Myocyte (in vitro differentiated cells): ENCODE data around the gene SND1. TPM values are rescaled to one million over a fixed set of nuclear protein-coding genes. Genes with fewer than 3 reads are reported as not detected.
"Not testable (repeated sequence)": the region's sequence is repeated elsewhere in the genome, so short reads cannot be mapped to it uniquely, and the experiment has no call there.

ENCODE experiments used
- DNase-seq: peaks from one replicate; pipeline ENCODE4 v3.0.0-alpha.2; 2012; ENCODE audit warnings: low read depth
- total RNA-seq: library from RNA; depleted of rRNA; stranded (reverse); fragments of >200 nt; gene quantifications from 2 replicates; pipeline ENCODE4 v1.2.3, GENCODE V29; 2014

The SND1 gene
- total RNA-seq, 1 donor from 2014 or later: 218 TPM

GRCh38 chr7:127950233-127950935 is 298.4 kb downstream of the SND1 start:
- DNase-seq: no peak

DNA sequence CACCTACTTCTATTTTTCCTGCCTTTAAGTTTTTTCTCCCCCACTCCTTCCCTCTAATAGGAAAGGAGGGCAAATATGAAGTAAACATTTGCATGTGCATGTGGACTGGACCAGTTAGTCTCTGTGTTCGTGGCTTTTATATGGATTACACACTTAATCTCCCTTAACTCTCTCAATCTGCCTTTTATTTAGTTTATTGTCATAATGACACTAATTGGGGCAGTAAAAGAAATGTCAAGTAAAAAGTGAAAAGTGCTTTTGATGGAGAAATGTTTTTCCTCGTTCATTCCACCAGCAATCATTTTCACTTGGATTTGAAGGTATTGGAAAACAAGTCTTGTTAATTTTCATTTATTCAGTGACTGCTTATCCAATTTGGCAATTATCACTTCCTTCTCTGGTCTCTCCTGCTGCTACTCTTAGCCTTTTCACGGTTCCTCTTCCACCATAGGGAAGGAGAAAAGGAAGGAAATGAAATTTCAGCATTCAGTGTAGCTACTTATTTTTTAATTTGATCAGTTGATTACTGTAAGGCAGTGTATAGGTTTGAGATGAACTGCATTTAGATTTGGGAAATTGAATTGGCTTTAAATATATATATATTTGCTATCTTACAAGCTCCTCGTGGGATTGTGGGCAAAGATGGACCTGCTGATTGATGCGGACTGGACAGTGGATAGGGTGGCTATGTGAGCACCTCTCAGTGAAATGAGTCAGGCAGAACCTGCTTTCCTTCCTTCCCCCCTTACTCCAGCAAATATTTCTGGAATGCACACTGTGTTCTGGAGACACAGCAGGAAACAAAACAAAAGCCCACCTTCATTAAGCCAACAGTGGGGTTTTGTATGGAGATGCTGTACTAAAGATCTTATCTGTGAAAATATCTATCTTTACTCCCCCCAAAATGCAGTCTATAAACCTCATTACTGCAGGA is 301.7 kb downstream of the SND1 start:
- DNase-seq: no peak

DNA sequence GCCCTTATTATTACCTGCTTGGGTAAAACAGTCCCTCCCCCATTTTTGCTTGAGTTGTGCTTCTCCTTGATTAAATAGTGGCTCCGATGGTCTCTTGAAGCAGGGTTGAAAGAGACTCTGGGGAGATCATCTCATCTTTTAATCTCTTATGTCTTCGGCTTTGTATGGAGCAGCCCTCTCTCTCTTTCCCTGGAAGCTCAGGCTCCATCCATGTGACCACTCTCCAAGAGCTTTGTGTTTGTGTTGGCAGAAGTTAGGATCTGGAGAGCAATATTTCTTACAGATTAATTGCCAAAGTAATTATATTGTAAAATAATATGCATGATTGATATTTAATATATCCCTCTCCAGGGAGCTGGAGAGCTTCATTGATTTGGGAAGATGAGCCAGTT is 302.4 kb downstream of the SND1 start:
- no peak for DNase-seq

GRCh38 chr7:127955051-127955531 is 303.1 kb downstream of the SND1 start:
- DNase-seq: no peak

GRCh38 chr7:127957886-127958285 is 305.9 kb downstream of the SND1 start:
- DNase-seq: no peak

DNA sequence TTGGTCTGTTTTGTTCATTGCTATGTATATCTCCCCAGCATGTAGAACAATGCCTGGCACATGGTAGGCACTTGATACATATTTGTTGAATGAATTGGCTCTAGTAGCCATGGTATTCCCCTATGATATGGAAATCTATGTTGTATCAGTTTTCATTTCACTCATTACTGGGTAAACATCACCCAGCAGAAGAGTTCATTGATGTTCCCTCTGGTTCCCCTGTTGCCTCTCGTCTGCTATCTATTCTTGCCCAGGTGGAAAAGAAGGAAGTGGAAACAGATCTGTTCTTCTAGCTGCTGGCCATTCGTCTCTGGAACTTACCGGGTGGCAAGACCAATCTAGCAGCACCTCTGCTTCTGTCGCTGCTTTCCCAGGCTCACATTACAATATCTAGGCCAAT is 307.8 kb downstream of the SND1 start:
- DNase-seq: no peak

DNA sequence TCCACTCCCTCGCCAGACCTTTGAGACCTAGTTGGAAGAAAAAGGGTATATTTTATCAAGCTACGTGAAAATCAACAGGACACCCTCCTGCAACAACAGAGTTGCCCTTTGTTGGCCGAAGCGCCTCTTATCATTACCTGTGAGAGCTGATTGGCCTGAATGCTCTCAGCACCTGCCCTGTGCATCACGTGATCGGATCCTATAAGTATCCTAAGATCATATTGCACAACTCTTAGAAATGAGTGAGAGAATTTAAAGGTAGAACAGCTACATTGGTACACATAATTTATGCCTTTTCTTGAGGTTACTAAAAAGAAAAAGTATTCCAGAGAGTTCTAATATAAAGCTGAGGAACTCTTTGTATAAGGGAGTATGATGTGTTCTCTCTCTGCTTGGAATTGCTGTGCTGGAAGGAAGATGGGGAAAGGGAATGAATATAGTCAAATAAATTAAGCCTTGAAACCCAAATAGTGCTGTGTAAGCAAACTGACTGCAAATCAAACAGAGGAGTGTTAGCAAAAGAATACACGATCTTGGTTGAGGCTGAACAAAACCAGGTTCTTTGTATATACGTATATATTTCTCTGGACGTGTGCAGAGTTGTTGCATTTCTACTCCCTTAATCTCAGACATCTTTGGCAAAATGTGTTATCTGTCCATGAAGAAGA is 309.9 kb downstream of the SND1 start:
- no peak for DNase-seq

GRCh38 chr7:127962589-127963361 is 310.8 kb downstream of the SND1 start:
- no peak for DNase-seq

DNA sequence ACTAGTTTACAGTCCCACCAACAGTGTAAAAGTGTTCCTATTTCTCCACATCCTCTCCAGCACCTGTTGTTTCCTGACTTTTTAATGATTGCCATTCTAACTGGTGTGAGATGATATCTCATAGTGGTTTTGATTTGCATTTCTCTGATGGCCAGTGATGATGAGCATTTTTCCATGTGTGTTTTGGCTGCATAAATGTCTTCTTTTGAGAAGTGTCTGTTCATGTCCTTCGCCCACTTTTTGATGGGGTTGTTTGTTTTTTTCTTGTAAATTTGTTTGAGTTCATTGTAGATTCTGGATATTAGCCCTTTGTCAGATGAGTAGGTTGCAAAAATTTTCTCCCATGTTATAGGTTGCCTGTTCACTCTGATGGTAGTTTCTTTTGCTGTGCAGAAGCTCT is 311.9 kb downstream of the SND1 start:
- not testable (repeated sequence) for DNase-seq

DNA sequence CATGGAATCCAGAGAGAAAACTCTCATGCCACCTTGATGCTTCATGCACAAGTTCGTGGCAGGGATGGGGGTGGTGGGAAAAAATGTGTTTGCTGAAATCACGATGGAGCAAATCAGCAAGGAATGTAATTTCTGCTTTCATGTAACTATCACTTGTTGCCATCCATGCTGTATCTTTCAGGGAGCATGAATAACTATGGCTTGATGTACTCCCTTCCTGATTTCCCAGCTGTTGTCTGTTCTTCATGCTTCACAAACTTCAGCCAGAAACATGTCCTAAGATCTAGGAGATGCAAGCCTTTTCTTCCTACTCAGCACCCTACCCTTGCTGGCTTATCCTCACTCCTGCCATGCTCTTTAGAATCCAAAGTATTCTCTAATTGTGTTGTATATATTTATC is 315.3 kb downstream of the SND1 start:
- DNase-seq: peak; percentile 69

DNA sequence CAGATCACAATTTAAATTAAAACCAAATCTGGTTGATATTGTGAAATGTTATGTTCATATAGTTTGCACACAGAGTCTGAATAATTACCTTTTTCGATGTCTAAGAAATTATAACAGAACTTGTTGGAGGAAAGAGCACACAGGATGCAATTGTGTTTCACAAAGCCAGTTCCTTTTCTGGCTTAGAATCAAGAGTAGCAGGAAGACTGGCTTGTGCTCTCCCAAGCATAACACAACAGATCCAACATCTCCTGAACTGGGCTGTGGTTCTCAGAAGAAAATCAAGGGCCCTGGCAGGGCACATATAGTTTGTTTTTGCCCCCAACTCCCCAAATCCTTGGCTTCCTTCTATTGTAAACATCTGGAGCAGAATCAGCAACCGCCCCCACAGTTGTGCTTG is 316.6 kb downstream of the SND1 start:
- DNase-seq: no peak

DNA sequence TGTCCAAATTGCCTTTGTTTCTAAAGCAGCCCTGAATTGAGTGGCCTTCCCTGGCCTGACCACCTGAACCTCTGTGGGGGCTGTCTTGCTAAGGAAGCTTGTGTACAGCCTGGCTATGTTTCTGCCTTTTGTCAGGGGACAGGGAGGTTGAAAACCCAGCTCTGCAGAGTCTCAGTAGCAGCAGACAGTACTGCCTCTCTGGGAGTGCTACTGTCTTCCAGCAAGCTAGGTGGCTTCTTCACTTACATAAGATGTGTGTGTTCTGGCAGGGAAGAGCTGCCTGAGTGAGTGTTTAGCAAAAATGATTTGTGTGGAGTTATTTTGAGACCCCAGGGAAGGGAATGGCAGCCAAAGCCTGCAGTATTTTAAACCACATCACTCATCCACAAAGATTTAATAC is 321.8 kb downstream of the SND1 start:
- peak; percentile 38 for DNase-seq

DNA sequence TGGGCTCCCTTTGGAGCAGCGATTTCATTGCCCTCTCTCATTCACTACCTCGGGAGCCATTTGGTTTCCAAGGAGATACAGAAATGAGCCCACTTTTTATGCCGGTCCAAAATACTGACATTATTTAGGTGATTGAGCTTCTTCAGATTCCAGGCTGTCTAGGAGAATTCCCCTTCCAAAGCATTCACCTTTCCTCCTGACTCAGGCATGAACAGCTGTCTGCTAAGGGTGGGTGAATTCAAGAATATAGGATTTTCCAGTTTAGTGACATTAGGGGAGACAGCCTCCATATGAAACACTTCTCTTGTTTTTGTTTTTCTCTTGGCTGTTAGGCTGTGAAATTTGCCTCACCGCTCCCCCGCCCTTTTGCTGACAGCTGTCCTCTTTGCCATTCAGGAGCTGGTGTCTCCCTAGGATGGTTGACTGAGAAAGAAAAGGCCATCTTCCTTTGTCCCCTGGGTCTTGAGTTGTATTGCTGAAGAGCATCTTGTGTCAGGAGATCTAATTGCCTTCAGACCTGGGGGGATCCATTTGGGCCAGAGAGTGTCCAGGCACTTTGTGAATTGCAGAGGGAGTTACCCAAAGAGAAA is 322.5 kb downstream of the SND1 start:
- peak; percentile 69 for DNase-seq

DNA sequence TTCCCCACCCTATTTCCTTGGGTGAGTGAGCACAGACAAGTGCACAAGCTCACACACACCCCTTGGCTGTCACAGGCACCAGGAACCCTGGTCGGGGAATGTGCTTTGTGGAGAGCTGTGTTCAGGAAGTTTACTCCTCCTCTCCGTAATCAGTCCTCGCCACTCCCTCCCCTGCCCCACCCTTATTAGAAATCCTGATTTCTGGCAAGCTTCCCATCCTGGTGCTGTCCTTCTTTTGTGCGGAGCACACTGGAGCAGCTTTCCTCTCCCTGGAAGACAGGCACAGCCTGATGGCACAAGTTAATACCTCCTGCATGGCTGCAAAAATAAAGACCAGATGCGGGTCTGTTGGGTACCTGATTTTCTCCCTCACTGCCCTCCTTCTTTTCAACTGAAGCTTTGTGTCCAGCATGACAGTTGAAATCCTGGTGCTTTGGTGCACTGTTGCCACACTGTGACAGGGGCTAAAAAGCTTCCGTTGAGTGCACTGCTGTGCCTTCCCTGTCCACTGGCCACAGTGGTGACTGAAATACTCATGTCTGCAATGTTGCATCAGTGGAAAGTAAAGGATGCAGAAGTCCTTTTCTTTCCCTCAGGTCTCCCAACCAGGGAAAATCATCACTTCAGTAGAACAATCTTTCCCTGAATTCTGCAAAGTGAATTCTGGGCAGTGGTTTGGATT is 324.2 kb downstream of the SND1 start:
- DNase-seq: peak; percentile 37

DNA sequence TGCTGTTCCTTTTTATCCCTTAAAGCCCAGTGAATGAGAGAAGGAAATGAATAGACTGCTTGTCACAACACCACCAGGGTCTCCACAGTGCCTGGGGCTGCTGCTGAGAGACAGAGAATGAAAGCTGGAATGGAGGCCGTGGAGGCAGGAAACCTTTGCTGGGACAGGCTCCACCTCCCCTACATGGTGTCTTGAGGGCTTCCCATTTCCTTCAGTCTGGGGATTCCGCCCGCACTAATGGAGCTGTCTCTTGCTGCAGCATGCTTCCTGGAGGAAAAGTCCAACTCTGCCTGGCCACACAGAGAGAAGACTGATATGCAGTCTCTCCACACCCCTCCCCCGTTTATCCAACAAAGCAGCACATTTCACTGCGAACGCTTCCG is 324.7 kb downstream of the SND1 start:
- DNase-seq: no peak

GRCh38 chr7:127978421-127978820 is 326.4 kb downstream of the SND1 start:
- DNase-seq: no peak

GRCh38 chr7:127979113-127979727 is 327.2 kb downstream of the SND1 start:
- DNase-seq: no peak

- no peak for DNase-seq
Observed at GRCh38 chr7:127979728-127980126, 327.7 kb downstream of the SND1 start.

DNA sequence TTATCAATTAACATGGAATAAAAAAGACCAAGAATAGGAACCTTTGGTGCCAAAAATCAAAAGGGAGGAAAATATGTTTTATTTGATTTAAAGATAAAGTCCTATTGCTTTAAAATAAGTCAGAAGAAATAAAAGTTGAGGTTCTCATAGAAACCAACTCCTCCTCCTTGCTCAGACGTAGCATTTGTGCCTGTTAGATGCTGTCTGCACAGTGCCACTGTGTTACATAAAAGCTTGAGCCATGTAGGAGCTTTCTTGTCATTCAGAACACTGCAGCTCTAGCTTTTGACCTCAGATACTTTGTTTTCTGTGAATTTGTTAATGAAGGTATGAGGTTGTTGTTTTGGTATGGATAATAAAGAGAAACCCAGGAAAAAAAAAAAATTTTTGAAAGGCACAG is 328.9 kb downstream of the SND1 start:
- DNase-seq: no peak

GRCh38 chr7:127981965-127982364 is 330.0 kb downstream of the SND1 start:
- DNase-seq: no peak
